GM18867 (cell line): ENCODE data around the gene UQCR11.
A peak's percentile ranks its signal among the peaks of the same experiment; 100 is the strongest.

ENCODE experiments used
- ATAC-seq: cut with Tn5 transposase; IDR thresholded peaks from one replicate; pipeline ENCODE4 v1.9.1; 2021; ENCODE audit warnings: mild to moderate bottlenecking, moderate library complexity; ENCODE audit not compliant: unreplicated experiment

Gene UQCR11

GRCh38 chr19:1592755-1593500 lies 12.3 kb downstream of the UQCR11 start, which contains the start of gene MBD3:
Gene MBD3, minus strand, starts transcription at chr19:1592865. Its CDS starts 234 bp downstream, at chr19:1592631.
- peak; percentile 67 for ATAC-seq

GRCh38 chr19:1592024-1592754 lies 13.1 kb downstream of the UQCR11 start:
- ATAC-seq: peak; percentile 67

DNA sequence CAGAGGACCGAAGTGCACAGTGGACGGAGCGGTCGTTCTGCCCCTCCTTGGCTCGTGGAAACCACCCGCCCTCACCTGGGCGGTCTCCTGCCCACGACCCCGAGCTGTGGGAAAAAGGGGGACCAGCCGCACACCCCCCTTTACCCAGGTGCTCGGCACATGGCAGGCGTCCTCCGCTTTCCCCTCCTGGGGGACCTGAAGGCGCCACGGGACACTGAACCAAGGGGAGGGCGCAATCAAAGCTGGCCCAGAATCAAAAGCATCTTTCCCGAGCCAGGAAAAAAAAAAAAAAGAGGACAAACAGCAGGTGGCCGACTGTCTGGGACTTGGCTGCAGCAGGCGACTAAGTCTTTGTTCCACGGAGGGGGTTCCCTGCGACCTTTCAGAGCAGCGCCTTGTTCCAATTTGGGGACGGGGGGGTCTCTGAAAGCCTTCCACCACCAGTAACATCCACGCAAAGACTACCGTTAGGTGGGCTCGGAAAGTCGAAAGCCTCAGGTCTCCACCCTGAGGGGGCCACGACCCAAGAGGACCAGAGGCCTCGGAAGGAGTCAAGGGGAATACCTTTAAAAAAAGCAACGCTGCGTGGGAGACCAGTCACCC lies 13.7 kb downstream of the UQCR11 start:
- no peak for ATAC-seq

- ATAC-seq: no peak
Observed at GRCh38 chr19:1590641-1591397, 14.4 kb downstream of the UQCR11 start.

GRCh38 chr19:1587872-1588271 lies 17.4 kb downstream of the UQCR11 start:
- no peak for ATAC-seq

GRCh38 chr19:1585243-1585580 lies 20.1 kb downstream of the UQCR11 start:
- ATAC-seq: no peak

- no peak for ATAC-seq
Observed at GRCh38 chr19:1584500-1585242, 20.6 kb downstream of the UQCR11 start.

GRCh38 chr19:1582201-1582600 lies 23.1 kb downstream of the UQCR11 start:
- no peak for ATAC-seq

GRCh38 chr19:1580957-1581356 lies 24.3 kb downstream of the UQCR11 start:
- no peak for ATAC-seq

DNA sequence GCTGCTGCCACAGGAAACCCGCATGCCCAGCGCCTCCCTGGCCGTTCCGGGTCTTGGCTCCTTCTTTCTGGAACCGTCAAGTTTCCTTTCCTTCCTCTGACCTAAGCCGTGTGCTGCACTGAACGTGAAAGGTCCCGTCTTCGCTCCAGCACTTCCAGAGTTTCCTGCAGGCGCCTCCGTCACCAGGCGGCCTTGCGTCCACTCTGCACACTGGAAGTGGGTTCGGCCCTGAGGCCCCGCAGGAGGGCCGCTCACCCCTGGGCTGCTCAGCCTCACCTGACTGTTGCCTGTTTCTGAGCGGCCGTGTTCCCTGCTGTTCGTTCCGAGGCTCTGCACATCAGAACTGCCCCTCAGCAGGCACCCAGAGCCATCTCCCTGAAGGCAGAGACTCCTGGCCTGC lies 24.9 kb downstream of the UQCR11 start:
- ATAC-seq: no peak

DNA sequence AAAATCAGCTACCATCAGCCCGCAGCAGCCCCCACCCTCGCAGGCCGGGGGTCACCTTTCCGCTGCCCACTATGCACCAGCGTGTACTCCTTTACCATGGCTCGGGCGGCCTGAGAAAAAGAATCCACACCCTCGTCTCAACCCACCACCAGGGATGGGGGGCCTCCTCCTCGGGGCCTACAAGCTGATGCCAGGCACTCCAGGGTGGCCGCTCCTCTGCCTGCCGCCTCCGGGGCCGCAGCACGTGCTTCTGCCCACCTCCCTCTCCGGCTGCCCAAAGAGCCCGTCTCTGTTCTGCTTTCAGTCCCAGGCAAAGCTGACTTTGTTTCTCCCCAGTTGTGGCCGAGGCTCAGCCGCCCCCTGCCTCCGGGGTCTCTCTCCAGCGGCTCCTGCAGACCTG lies 26.0 kb downstream of the UQCR11 start:
- no peak for ATAC-seq

- ATAC-seq: no peak
Observed at GRCh38 chr19:1577929-1578618, 27.2 kb downstream of the UQCR11 start.

DNA sequence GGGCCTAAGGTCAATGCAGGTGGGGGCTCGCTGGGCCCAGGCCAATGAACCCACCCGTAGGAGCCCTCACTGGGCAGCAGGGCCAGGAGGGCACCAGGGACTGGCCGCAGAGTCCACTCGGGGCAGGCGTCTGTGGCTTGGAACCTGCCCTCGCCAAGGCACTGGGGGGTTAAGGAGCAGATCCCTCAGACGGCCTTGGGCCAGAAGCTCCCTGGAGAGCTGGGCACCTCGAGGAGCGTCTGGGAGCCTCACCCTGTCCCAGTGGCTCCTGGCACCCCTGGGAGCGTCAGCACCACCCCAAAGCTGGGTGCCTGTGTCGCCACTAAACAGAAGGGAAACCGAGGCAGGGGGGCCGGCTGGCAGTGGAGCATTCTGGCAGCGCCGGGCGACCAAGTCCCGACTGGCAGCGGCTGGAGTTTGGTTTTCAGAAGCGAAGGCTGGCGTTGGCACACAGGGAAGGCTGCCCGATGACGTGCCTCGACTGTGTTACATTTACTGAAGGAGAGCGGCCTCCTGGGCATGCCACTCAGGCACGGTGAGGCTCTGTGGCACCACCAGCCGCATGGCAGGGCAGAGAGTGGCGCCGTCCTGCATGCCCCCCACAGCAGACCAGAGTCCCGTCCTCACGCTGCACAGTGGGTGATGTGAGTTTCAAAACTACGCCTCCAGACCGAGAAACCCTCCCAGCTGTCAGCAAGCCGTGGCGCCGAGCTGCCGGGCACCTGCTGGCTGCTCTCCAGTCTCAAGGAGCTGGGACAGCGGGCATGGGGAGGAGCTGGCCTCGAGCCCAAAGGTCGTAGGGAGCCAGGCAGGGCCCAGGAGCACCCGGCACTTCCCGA lies 28.0 kb downstream of the UQCR11 start:
- no peak for ATAC-seq

GRCh38 chr19:1576242-1577089 lies 28.8 kb downstream of the UQCR11 start:
- no peak for ATAC-seq

GRCh38 chr19:1575323-1576241 lies 29.7 kb downstream of the UQCR11 start:
- ATAC-seq: no peak

DNA sequence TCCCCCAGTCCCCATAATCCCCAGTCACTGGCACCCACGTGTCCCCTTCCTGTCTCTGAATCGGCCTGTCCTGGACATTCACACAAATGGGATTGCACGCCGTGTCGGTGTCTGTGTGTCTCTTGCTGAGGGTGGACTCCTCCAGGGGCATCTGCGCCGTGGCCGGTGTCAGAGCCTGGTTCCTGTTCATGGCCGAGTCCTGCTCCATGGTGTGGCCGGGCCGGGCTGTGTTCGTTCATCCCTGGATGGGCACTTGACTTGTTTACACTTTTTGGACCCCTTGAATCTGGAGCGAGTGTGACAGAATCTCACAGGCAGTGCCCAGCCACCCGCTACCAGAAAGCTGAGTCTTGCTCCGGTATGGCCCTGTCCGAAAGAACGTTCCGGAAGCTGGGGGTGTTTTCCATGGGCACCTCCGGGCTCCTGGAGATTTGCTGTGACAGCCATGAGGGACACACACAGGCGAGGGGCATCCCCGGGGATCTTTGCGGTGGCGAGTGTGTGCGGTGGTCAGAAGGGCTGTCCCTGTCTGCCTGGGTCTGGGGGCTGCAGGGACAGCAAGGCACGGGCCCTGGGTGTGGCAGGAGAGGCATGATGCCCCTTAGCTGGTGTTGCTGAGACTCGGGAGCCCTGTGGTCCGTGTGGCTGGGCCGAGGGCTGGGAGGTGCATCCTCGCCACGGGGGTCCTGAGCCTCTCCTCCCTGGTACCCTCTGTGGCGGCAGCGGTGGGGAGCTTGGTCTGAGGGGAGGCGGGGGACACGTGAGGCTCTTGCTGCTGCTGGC lies 30.7 kb downstream of the UQCR11 start:
- ATAC-seq: no peak
